WTC11 (cell line): ENCODE data around the gene GPR176. TPM values are rescaled to one million over a fixed set of nuclear protein-coding genes. Genes with fewer than 3 reads are reported as not detected.

Experiments
- ATAC-seq: fragments of 200-7000 bp; cut with Tn5 transposase; 2 replicates; pipeline ENCODE4 v1.10.0; 2021; ENCODE audit warnings: mild to moderate bottlenecking, moderate library complexity
- CTCF ChIA-PET: fragments of 300-600 bp; sonication (Branson Sonifier 250); formaldehyde crosslinking; loops from one replicate; lab custom pipeline; 2021; ENCODE audit warnings: antibody characterized with exemption; lab: Charles Lee
- POLR2A ChIA-PET: fragments of 350-600 bp; sonication (Branson Sonifier 250); formaldehyde crosslinking; loops from one replicate; lab custom pipeline; 2021; ENCODE audit warnings: antibody characterized with exemption; lab: Charles Lee
- DNase-seq: peaks from one replicate; pipeline ENCODE4 v3.0.0; 2021; ENCODE audit warnings: low spot score
- H3K27ac Mint-ChIP-seq: 2 replicates; pipeline ENCODE4 v1.8.0; 2021; ENCODE audit warnings: mixed read lengths
- H3K27me3 Mint-ChIP-seq: 2 replicates; pipeline ENCODE4 v1.8.0; 2021; ENCODE audit warnings: low read depth, mild to moderate bottlenecking, moderate library complexity, mixed read lengths
- H3K36me3 Mint-ChIP-seq: 2 replicates; pipeline ENCODE4 v1.8.0; 2021; ENCODE audit warnings: mixed read lengths
- H3K4me1 Mint-ChIP-seq: 2 replicates; pipeline ENCODE4 v1.8.0; 2022; ENCODE audit warnings: mixed read lengths
- H3K4me3 Mint-ChIP-seq: 2 replicates; pipeline ENCODE4 v1.8.0; 2021; ENCODE audit warnings: mild to moderate bottlenecking, moderate library complexity, mixed read lengths
- H3K9me3 Mint-ChIP-seq: 2 replicates; pipeline ENCODE4 v1.8.0; 2021; ENCODE audit warnings: mixed read lengths
- EMX1 ChIP-seq: fragments of 250-450 bp; sonication (Bioruptor Pico); IDR thresholded peaks from 2 replicates; pipeline ENCODE4 v1.8.0; 2021; ENCODE audit warnings: mild to moderate bottlenecking
- FOXJ3 ChIP-seq: sonication (generic); formaldehyde crosslinking; IDR thresholded peaks from 2 replicates; pipeline ENCODE4 v1.9.0; 2021; ENCODE audit warnings: missing genetic modification reagents, mild to moderate bottlenecking, borderline replicate concordance
- GABPB1 ChIP-seq: sonication (generic); formaldehyde crosslinking; IDR thresholded peaks from 2 replicates; pipeline ENCODE4 v1.8.1; 2023; ENCODE audit warnings: mild to moderate bottlenecking, missing genetic modification reagents
- RELA ChIP-seq: sonication (generic); formaldehyde crosslinking; IDR thresholded peaks from 2 replicates; pipeline ENCODE4 v1.8.1; 2022; ENCODE audit warnings: missing genetic modification reagents, mild to moderate bottlenecking, borderline replicate concordance
- RORB ChIP-seq: fragments of 250-450 bp; sonication (Bioruptor Pico); IDR thresholded peaks from 2 replicates; pipeline ENCODE4 v1.9.0; 2021; ENCODE audit warnings: mild to moderate bottlenecking
- SP1 ChIP-seq: sonication (generic); formaldehyde crosslinking; conservative IDR thresholded peaks from 2 replicates; pipeline ENCODE4 v1.8.1; 2022; ENCODE audit warnings: missing genetic modification reagents
- TCF7 ChIP-seq: sonication (generic); formaldehyde crosslinking; IDR thresholded peaks from 2 replicates; pipeline ENCODE4 v1.8.0; 2022; ENCODE audit warnings: mild to moderate bottlenecking, low read depth, missing genetic modification reagents, moderate library complexity
- ZNF121 ChIP-seq: sonication (generic); formaldehyde crosslinking; IDR thresholded peaks from 2 replicates; pipeline ENCODE4 v1.8.0; 2023; ENCODE audit warnings: missing genetic modification reagents
- ZNF263 ChIP-seq: sonication (generic); formaldehyde crosslinking; IDR thresholded peaks from 2 replicates; pipeline ENCODE4 v1.8.1; 2022; ENCODE audit warnings: low read depth, mild to moderate bottlenecking, moderate library complexity, missing genetic modification reagents
- ZNF396 ChIP-seq: fragments of 250-450 bp; sonication (Bioruptor Pico); IDR thresholded peaks from 2 replicates; pipeline ENCODE4 v1.8.0; 2021; ENCODE audit warnings: mild to moderate bottlenecking, moderate library complexity, borderline replicate concordance
- ZNF416 ChIP-seq: fragments of 250-450 bp; sonication (Bioruptor Pico); IDR thresholded peaks from 2 replicates; pipeline ENCODE4 v1.9.0; 2021; ENCODE audit warnings: mild to moderate bottlenecking, inconsistent platforms
- ZNF423 ChIP-seq: fragments of 250-450 bp; sonication (Bioruptor Pico); IDR thresholded peaks from 2 replicates; pipeline ENCODE4 v2.1.2; 2022; ENCODE audit warnings: mild to moderate bottlenecking, moderate library complexity
- total RNA-seq: library from RNA; stranded (reverse); gene quantifications from 3 replicates; pipeline ENCODE4 v1.2.3, GENCODE V29; 2021
- TF ChIP-seq, protein P1 (sequence below): sonication (generic); formaldehyde crosslinking; IDR thresholded peaks from 2 replicates; pipeline ENCODE4 v1.8.1; 2023; ENCODE audit warnings: mild to moderate bottlenecking, missing genetic modification reagents, moderate library complexity
- TF ChIP-seq, protein P2 (sequence below): fragments of 250-450 bp; sonication (Bioruptor Pico); IDR thresholded peaks from 2 replicates; pipeline ENCODE4 v2.1.2; 2022; ENCODE audit warnings: mild to moderate bottlenecking, moderate library complexity
- TF ChIP-seq, protein P3 (sequence below): sonication (generic); formaldehyde crosslinking; IDR thresholded peaks from 2 replicates; pipeline ENCODE4 v1.8.0; 2022; ENCODE audit warnings: mild to moderate bottlenecking, missing genetic modification reagents
- TF ChIP-seq, protein P4 (sequence below): sonication (generic); formaldehyde crosslinking; IDR thresholded peaks from 2 replicates; pipeline ENCODE4 v1.8.1; 2023; ENCODE audit warnings: mild to moderate bottlenecking, moderate library complexity, missing genetic modification reagents
- TF ChIP-seq, protein P5 (sequence below): sonication (generic); formaldehyde crosslinking; IDR thresholded peaks from 2 replicates; pipeline ENCODE4 v1.8.0; 2023; ENCODE audit warnings: missing genetic modification reagents, mild to moderate bottlenecking, borderline replicate concordance
- TF ChIP-seq, protein P6 (sequence below): sonication (generic); formaldehyde crosslinking; IDR thresholded peaks from 2 replicates; pipeline ENCODE4 v1.8.1; 2023; ENCODE audit warnings: mild to moderate bottlenecking, missing genetic modification reagents, moderate library complexity
- TF ChIP-seq, protein P7 (sequence below): sonication (generic); formaldehyde crosslinking; conservative IDR thresholded peaks from 2 replicates; pipeline ENCODE4 v1.8.1; 2022; ENCODE audit warnings: mild to moderate bottlenecking, missing genetic modification reagents
- TF ChIP-seq, protein P8 (sequence below): sonication (generic); formaldehyde crosslinking; conservative IDR thresholded peaks from 2 replicates; pipeline ENCODE4 v1.8.1; 2023; ENCODE audit warnings: mild to moderate bottlenecking, low read depth, missing genetic modification reagents, moderate library complexity
- TF ChIP-seq, protein P9 (sequence below): fragments of 250-450 bp; sonication (Bioruptor Pico); IDR thresholded peaks from 2 replicates; pipeline ENCODE4 v1.9.0; 2021; ENCODE audit warnings: moderate library complexity, mild to moderate bottlenecking, inconsistent platforms, borderline replicate concordance

GPR176 gene
- total RNA-seq, 1 experiment from 2014 or later: 117 TPM

DNA sequence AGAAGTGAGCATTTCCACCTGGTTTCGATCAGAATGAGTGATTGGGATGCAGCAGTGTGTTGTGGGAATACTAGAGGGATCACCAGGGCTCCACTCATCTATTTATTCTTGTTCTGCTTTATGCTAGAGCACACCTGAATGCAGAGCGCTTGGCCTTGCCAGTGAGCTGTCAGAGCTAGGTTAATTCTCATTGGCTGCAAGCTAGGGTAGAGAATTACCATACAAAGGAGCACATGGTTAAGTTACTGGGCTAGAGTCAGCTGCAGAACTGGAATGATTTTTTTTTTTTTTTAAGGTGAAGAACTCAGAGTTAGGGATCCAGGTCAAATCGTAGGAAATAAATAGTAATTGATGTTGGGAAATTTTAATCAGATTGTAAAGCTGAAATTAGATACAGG is 22.7 kb upstream of the GPR176 start (continued):
- no peak for TF ChIP-seq ZNF416 (CRISPR knock-in tag)
- TF ChIP-seq TCF7 (CRISPR knock-in tag): no peak
- TF ChIP-seq RORB: no peak
- TF ChIP-seq, protein P1, sequence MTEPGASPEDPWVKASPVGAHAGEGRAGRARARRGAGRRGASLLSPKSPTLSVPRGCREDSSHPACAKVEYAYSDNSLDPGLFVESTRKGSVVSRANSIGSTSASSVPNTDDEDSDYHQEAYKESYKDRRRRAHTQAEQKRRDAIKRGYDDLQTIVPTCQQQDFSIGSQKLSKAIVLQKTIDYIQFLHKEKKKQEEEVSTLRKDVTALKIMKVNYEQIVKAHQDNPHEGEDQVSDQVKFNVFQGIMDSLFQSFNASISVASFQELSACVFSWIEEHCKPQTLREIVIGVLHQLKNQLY (CRISPR knock-in tag): no peak
- TF ChIP-seq ZNF263 (CRISPR knock-in tag): no peak
- no peak for TF ChIP-seq SP1
- no peak for TF ChIP-seq GABPB1 (CRISPR knock-in tag)
- TF ChIP-seq, protein P2, sequence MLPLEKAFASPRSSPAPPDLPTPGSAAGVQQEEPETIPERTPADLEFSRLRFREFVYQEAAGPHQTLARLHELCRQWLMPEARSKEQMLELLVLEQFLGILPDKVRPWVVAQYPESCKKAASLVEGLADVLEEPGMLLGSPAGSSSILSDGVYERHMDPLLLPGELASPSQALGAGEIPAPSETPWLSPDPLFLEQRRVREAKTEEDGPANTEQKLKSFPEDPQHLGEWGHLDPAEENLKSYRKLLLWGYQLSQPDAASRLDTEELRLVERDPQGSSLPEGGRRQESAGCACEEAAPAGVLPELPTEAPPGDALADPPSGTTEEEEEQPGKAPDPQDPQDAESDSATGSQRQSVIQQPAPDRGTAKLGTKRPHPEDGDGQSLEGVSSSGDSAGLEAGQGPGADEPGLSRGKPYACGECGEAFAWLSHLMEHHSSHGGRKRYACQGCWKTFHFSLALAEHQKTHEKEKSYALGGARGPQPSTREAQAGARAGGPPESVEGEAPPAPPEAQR (CRISPR knock-in tag): no peak
- TF ChIP-seq ZNF396 (CRISPR knock-in tag): no peak

DNA sequence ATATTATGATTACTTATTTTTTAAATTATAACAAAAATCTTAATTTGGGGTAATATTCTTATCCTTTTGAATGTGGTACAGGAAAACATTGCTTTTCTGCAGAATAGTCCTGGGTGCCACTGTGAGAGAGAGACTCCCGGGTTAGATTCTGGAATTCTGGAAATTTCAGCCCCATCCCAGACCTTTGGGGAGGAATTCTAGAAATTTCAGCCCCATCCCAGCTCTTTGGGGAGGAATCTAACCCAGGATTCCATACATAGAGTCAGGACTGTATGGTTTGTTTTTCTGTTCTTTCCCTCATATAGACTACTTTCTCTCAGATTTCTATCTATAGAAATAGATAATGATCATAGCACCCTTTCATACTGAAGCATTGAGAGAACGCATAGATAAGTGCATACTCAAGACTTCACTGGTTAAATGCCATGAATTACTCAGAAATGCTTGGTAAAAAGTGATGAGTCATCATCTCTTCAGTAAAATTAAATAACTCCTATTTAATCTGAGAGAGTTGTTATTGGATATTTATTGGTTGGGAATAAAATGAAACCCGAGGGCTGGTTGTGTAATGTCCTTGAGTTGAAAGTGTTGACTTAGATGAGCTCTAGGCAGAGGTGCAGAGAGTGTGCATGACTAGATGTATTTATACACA is 22.2 kb upstream of the GPR176 start:
- no peak overlapping the region for H3K4me3 Mint-ChIP-seq
- peaks cover 66% of the 10 kb centered on the region for H3K36me3 Mint-ChIP-seq
- peaks cover 34% of the 10 kb centered on the region for H3K4me1 Mint-ChIP-seq
- ATAC-seq (peak; percentile 47; the same call in 1 of the 2 replicates), DNase-seq (no peak)
- CTCF ChIA-PET: interaction anchor here (1.3 kb wide), 1 partner anchor 54 kb away, joined by 6 read pairs; no protein-coding TSS in a partner anchor
- POLR2A ChIA-PET: interaction anchor here (0.8 kb wide), 1 partner anchor 8 kb away, joined by 3 read pairs; the partner anchor contains the start of gene EIF2AK4
- H3K27ac Mint-ChIP-seq: peak overlapping the region; percentile 60
- H3K9me3 Mint-ChIP-seq: 0 out of 2 replicates have a peak, but pooled peaks cover 3% of the 10 kb centered on the region
- no peaks in the 10 kb centered on the region for H3K27me3 Mint-ChIP-seq
- TF ChIP-seq ZNF121 (CRISPR knock-in tag) (no peak), ZNF423 (CRISPR knock-in tag) (no peak), FOXJ3 (CRISPR knock-in tag) (no peak), RELA (no peak), EMX1 (CRISPR knock-in tag) (no peak)
- TF ChIP-seq, protein P3, sequence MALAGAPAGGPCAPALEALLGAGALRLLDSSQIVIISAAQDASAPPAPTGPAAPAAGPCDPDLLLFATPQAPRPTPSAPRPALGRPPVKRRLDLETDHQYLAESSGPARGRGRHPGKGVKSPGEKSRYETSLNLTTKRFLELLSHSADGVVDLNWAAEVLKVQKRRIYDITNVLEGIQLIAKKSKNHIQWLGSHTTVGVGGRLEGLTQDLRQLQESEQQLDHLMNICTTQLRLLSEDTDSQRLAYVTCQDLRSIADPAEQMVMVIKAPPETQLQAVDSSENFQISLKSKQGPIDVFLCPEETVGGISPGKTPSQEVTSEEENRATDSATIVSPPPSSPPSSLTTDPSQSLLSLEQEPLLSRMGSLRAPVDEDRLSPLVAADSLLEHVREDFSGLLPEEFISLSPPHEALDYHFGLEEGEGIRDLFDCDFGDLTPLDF: no peak
- TF ChIP-seq, protein P4, sequence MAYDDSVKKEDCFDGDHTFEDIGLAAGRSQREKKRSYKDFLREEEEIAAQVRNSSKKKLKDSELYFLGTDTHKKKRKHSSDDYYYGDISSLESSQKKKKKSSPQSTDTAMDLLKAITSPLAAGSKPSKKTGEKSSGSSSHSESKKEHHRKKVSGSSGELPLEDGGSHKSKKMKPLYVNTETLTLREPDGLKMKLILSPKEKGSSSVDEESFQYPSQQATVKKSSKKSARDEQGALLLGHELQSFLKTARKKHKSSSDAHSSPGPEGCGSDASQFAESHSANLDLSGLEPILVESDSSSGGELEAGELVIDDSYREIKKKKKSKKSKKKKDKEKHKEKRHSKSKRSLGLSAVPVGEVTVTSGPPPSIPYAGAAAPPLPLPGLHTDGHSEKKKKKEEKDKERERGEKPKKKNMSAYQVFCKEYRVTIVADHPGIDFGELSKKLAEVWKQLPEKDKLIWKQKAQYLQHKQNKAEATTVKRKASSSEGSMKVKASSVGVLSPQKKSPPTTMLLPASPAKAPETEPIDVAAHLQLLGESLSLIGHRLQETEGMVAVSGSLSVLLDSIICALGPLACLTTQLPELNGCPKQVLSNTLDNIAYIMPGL (CRISPR knock-in tag): no peak
- TF ChIP-seq, protein P5, sequence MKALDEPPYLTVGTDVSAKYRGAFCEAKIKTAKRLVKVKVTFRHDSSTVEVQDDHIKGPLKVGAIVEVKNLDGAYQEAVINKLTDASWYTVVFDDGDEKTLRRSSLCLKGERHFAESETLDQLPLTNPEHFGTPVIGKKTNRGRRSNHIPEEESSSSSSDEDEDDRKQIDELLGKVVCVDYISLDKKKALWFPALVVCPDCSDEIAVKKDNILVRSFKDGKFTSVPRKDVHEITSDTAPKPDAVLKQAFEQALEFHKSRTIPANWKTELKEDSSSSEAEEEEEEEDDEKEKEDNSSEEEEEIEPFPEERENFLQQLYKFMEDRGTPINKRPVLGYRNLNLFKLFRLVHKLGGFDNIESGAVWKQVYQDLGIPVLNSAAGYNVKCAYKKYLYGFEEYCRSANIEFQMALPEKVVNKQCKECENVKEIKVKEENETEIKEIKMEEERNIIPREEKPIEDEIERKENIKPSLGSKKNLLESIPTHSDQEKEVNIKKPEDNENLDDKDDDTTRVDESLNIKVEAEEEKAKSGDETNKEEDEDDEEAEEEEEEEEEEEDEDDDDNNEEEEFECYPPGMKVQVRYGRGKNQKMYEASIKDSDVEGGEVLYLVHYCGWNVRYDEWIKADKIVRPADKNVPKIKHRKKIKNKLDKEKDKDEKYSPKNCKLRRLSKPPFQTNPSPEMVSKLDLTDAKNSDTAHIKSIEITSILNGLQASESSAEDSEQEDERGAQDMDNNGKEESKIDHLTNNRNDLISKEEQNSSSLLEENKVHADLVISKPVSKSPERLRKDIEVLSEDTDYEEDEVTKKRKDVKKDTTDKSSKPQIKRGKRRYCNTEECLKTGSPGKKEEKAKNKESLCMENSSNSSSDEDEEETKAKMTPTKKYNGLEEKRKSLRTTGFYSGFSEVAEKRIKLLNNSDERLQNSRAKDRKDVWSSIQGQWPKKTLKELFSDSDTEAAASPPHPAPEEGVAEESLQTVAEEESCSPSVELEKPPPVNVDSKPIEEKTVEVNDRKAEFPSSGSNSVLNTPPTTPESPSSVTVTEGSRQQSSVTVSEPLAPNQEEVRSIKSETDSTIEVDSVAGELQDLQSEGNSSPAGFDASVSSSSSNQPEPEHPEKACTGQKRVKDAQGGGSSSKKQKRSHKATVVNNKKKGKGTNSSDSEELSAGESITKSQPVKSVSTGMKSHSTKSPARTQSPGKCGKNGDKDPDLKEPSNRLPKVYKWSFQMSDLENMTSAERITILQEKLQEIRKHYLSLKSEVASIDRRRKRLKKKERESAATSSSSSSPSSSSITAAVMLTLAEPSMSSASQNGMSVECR (CRISPR knock-in tag): no peak
- TF ChIP-seq, protein P6, sequence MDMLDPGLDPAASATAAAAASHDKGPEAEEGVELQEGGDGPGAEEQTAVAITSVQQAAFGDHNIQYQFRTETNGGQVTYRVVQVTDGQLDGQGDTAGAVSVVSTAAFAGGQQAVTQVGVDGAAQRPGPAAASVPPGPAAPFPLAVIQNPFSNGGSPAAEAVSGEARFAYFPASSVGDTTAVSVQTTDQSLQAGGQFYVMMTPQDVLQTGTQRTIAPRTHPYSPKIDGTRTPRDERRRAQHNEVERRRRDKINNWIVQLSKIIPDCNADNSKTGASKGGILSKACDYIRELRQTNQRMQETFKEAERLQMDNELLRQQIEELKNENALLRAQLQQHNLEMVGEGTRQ (CRISPR knock-in tag): no peak
- TF ChIP-seq, protein P7, sequence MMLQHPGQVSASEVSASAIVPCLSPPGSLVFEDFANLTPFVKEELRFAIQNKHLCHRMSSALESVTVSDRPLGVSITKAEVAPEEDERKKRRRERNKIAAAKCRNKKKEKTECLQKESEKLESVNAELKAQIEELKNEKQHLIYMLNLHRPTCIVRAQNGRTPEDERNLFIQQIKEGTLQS (CRISPR knock-in tag): no peak
- TF ChIP-seq, protein P8, sequence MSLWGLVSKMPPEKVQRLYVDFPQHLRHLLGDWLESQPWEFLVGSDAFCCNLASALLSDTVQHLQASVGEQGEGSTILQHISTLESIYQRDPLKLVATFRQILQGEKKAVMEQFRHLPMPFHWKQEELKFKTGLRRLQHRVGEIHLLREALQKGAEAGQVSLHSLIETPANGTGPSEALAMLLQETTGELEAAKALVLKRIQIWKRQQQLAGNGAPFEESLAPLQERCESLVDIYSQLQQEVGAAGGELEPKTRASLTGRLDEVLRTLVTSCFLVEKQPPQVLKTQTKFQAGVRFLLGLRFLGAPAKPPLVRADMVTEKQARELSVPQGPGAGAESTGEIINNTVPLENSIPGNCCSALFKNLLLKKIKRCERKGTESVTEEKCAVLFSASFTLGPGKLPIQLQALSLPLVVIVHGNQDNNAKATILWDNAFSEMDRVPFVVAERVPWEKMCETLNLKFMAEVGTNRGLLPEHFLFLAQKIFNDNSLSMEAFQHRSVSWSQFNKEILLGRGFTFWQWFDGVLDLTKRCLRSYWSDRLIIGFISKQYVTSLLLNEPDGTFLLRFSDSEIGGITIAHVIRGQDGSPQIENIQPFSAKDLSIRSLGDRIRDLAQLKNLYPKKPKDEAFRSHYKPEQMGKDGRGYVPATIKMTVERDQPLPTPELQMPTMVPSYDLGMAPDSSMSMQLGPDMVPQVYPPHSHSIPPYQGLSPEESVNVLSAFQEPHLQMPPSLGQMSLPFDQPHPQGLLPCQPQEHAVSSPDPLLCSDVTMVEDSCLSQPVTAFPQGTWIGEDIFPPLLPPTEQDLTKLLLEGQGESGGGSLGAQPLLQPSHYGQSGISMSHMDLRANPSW (CRISPR knock-in tag): no peak
- TF ChIP-seq, protein P9, sequence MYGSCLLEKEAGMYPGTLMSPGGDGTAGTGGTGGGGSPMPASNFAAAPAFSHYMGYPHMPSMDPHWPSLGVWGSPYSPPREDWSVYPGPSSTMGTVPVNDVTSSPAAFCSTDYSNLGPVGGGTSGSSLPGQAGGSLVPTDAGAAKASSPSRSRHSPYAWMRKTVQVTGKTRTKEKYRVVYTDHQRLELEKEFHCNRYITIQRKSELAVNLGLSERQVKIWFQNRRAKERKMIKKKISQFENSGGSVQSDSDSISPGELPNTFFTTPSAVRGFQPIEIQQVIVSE (CRISPR knock-in tag): no peak
